ENCODE data around the gene SLC26A5.

- no peak for TF ChIP-seq POLR2A (IDR thresholded peaks at IDR 0.05)
- TF ChIP-seq CTCF (IDR thresholded peaks at IDR 0.05) = no peak
Observed at GRCh38 chr7:103425177-103425576, 20.8 kb downstream of the SLC26A5 start.
